K562 (cell line): ENCODE measurements around the gene RCOR2. TPM values are rescaled to one million over a fixed set of nuclear protein-coding genes. Genes with fewer than 3 reads are reported as not detected.

Experiments used
- BRF1 ChIP-seq: IDR thresholded peaks from 3 replicates; pipeline ENCODE4 v1.6.1; 2011; ENCODE audit warnings: borderline replicate concordance, mild to moderate bottlenecking; ENCODE audit not compliant: insufficient read length; ENCODE audit errors: extremely low read depth
- CBFB ChIP-seq: sonication (generic); formaldehyde crosslinking; IDR thresholded peaks from 2 replicates; pipeline ENCODE4 v1.4.0; 2020; ENCODE audit warnings: mild to moderate bottlenecking, missing genetic modification reagents
- CREB3L1 ChIP-seq: fragments of 450-650 bp; IDR thresholded peaks from 2 replicates; pipeline ENCODE4 v1.6.1; 2014; ENCODE audit warnings: low read depth, mild to moderate bottlenecking, moderate library complexity, borderline replicate concordance
- PCBP2 ChIP-seq: fragments of 200-400 bp; formaldehyde crosslinking; IDR thresholded peaks from 2 replicates; pipeline ENCODE4 v1.6.1; 2018; ENCODE audit warnings: low read length, low read depth, mild to moderate bottlenecking, moderate library complexity; ENCODE audit not compliant: poor library complexity, severe bottlenecking
- PHF20 ChIP-seq: fragments of 450-650 bp; IDR thresholded peaks from 2 replicates; pipeline ENCODE4 v1.6.1; 2018; ENCODE audit not compliant: partially characterized antibody
- RAD21 ChIP-seq, 2 experiments: fragments of 250-450 bp in 1 of 2; fragments of 450-650 bp in 1 of 2; sonication (Bioruptor Pico) in 1 of 2; formaldehyde crosslinking in 1 of 2; IDR thresholded peaks in 1 of 2; conservative IDR thresholded peaks in 1 of 2; 2 replicates each; pipeline versions ENCODE4 v1.4.0 to v1.8.0; 2020 to 2022; ENCODE audit warnings: mild to moderate bottlenecking in 2 of 2, moderate library complexity in 1 of 2
- SMARCE1 ChIP-seq: fragments of 450-650 bp; IDR thresholded peaks from 2 replicates; pipeline ENCODE4 v1.7.1; 2016; ENCODE audit warnings: mild to moderate bottlenecking
- SNRNP70 ChIP-seq: fragments of 200-400 bp; formaldehyde crosslinking; optimal IDR thresholded peaks from 2 replicates; pipeline ENCODE3; 2017; ENCODE audit warnings: low read depth, low read length
- SRSF9 ChIP-seq: fragments of 200-400 bp; formaldehyde crosslinking; IDR thresholded peaks from 2 replicates; pipeline ENCODE4 v1.6.1; 2017; ENCODE audit warnings: low read depth, low read length, borderline replicate concordance
- ZNF146 ChIP-seq: IDR thresholded peaks from one replicate; pipeline ENCODE4 v1.6.1; 2018; ENCODE audit warnings: missing compliant biosample characterization; ENCODE audit not compliant: unreplicated experiment
- polyA plus RNA-seq, 8 experiments: library from polyadenylated mRNA; depleted of rRNA in 4 of 8; stranded (reverse) in 5 of 8; unstranded in 3 of 8; fragments of >200 nt; fragmentation: Nextera tagmentation in 2 of 8; fragmentation: Illumina TruSeq in 1 of 8; extraction: Ambion mirVana in 2 of 8; extraction: Trizol in 1 of 8; gene quantifications; 2 replicates each; pipeline versions ENCODE4 v1.2.1 to v1.2.3, GENCODE V29; 2011 to 2014; ENCODE audit warnings: inconsistent platforms in 1 of 8, missing spikeins in 1 of 8
- total RNA-seq, 7 experiments: library from RNA; depleted of rRNA in 6 of 7; stranded (reverse); fragments of >200 nt in 6 of 7; fragmentation: Illumina TruSeq in 2 of 7; extraction: Trizol in 2 of 7; gene quantifications; 2 replicates each; pipeline versions ENCODE4 v1.2.1 to v1.2.3, GENCODE V29; 2011 to 2021; ENCODE audit warnings: low replicate concordance in 1 of 7
- TF ChIP-seq, protein P1 (sequence below): sonication (generic); formaldehyde crosslinking; IDR thresholded peaks from 2 replicates; pipeline ENCODE4 v1.8.0; 2022; ENCODE audit warnings: mild to moderate bottlenecking, missing genetic modification reagents
- TF ChIP-seq, protein P2 (sequence below): fragments of 200-600 bp; sonication (generic); IDR thresholded peaks from one replicate; pipeline ENCODE4 v1.6.1; 2012; ENCODE audit warnings: mild to moderate bottlenecking, low read depth, low read length, inconsistent platforms

Gene RCOR2
- total and polyA plus RNA-seq, 9 of the 15 experiments (the other 6 are each of a cell fraction or from before 2014, with no cell fraction given), result 0.04 to 6.5 (median 2.5) TPM; not detected in 1

GRCh38 chr11:63917692-63918506, 935 bp upstream of the RCOR2 start (continued):
- peak; percentile 38; the same call in 1 of the 2 replicates for TF ChIP-seq CREB3L1
- no peak for TF ChIP-seq PCBP2
- no peak; the same call in 1 of the 2 replicates for TF ChIP-seq CBFB (CRISPR knock-in tag)
- TF ChIP-seq SMARCE1, result no peak
- TF ChIP-seq ZNF146 (CRISPR knock-in tag), result no peak
- TF ChIP-seq SNRNP70, result no peak
- TF ChIP-seq, protein P1, sequence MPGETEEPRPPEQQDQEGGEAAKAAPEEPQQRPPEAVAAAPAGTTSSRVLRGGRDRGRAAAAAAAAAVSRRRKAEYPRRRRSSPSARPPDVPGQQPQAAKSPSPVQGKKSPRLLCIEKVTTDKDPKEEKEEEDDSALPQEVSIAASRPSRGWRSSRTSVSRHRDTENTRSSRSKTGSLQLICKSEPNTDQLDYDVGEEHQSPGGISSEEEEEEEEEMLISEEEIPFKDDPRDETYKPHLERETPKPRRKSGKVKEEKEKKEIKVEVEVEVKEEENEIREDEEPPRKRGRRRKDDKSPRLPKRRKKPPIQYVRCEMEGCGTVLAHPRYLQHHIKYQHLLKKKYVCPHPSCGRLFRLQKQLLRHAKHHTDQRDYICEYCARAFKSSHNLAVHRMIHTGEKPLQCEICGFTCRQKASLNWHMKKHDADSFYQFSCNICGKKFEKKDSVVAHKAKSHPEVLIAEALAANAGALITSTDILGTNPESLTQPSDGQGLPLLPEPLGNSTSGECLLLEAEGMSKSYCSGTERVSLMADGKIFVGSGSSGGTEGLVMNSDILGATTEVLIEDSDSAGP (CRISPR knock-in tag), result no peak
- TF ChIP-seq PHF20, result no peak
- no peak for TF ChIP-seq BRF1
- TF ChIP-seq, protein P2, sequence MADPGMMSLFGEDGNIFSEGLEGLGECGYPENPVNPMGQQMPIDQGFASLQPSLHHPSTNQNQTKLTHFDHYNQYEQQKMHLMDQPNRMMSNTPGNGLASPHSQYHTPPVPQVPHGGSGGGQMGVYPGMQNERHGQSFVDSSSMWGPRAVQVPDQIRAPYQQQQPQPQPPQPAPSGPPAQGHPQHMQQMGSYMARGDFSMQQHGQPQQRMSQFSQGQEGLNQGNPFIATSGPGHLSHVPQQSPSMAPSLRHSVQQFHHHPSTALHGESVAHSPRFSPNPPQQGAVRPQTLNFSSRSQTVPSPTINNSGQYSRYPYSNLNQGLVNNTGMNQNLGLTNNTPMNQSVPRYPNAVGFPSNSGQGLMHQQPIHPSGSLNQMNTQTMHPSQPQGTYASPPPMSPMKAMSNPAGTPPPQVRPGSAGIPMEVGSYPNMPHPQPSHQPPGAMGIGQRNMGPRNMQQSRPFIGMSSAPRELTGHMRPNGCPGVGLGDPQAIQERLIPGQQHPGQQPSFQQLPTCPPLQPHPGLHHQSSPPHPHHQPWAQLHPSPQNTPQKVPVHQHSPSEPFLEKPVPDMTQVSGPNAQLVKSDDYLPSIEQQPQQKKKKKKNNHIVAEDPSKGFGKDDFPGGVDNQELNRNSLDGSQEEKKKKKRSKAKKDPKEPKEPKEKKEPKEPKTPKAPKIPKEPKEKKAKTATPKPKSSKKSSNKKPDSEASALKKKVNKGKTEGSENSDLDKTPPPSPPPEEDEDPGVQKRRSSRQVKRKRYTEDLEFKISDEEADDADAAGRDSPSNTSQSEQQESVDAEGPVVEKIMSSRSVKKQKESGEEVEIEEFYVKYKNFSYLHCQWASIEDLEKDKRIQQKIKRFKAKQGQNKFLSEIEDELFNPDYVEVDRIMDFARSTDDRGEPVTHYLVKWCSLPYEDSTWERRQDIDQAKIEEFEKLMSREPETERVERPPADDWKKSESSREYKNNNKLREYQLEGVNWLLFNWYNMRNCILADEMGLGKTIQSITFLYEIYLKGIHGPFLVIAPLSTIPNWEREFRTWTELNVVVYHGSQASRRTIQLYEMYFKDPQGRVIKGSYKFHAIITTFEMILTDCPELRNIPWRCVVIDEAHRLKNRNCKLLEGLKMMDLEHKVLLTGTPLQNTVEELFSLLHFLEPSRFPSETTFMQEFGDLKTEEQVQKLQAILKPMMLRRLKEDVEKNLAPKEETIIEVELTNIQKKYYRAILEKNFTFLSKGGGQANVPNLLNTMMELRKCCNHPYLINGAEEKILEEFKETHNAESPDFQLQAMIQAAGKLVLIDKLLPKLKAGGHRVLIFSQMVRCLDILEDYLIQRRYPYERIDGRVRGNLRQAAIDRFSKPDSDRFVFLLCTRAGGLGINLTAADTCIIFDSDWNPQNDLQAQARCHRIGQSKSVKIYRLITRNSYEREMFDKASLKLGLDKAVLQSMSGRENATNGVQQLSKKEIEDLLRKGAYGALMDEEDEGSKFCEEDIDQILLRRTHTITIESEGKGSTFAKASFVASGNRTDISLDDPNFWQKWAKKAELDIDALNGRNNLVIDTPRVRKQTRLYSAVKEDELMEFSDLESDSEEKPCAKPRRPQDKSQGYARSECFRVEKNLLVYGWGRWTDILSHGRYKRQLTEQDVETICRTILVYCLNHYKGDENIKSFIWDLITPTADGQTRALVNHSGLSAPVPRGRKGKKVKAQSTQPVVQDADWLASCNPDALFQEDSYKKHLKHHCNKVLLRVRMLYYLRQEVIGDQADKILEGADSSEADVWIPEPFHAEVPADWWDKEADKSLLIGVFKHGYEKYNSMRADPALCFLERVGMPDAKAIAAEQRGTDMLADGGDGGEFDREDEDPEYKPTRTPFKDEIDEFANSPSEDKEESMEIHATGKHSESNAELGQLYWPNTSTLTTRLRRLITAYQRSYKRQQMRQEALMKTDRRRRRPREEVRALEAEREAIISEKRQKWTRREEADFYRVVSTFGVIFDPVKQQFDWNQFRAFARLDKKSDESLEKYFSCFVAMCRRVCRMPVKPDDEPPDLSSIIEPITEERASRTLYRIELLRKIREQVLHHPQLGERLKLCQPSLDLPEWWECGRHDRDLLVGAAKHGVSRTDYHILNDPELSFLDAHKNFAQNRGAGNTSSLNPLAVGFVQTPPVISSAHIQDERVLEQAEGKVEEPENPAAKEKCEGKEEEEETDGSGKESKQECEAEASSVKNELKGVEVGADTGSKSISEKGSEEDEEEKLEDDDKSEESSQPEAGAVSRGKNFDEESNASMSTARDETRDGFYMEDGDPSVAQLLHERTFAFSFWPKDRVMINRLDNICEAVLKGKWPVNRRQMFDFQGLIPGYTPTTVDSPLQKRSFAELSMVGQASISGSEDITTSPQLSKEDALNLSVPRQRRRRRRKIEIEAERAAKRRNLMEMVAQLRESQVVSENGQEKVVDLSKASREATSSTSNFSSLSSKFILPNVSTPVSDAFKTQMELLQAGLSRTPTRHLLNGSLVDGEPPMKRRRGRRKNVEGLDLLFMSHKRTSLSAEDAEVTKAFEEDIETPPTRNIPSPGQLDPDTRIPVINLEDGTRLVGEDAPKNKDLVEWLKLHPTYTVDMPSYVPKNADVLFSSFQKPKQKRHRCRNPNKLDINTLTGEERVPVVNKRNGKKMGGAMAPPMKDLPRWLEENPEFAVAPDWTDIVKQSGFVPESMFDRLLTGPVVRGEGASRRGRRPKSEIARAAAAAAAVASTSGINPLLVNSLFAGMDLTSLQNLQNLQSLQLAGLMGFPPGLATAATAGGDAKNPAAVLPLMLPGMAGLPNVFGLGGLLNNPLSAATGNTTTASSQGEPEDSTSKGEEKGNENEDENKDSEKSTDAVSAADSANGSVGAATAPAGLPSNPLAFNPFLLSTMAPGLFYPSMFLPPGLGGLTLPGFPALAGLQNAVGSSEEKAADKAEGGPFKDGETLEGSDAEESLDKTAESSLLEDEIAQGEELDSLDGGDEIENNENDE, result no peak
- TF ChIP-seq SRSF9, result no peak
- no peak for TF ChIP-seq RAD21 (CRISPR knock-in tag; conservative IDR thresholded peaks at IDR 0.05 in 1 of 2, IDR thresholded peaks at IDR 0.05 in 1 of 2)
